Liver (tissue), 9 donors: Measurements from ENCODE around the gene SLC9A4. TPM values are rescaled to one million over a fixed set of nuclear protein-coding genes. Genes with fewer than 3 reads are reported as not detected.

Experiments used
- DNase-seq: peaks from one replicate; pipeline ENCODE4 v3.0.0-alpha.2; 2017; ENCODE audit warnings: low spot score
- H3K27ac ChIP-seq, 2 donors: one replicate each; pipeline ENCODE4 v1.7.0; 2013; ENCODE audit warnings: inconsistent platforms in 2 of 2, low read length in 2 of 2, control low read depth in 1 of 2, low read depth in 1 of 2, mild to moderate bottlenecking in 1 of 2
- H3K27me3 ChIP-seq, 4 donors: one replicate each; pipeline versions ENCODE4 v1.6.1 to v1.7.0; 2013; ENCODE audit warnings: low read length in 3 of 4, inconsistent platforms in 1 of 4, mild to moderate bottlenecking in 1 of 4, moderate library complexity in 1 of 4; ENCODE audit not compliant: control insufficient read depth in 4 of 4, insufficient read depth in 4 of 4
- H3K36me3 ChIP-seq, 4 donors: one replicate each; pipeline versions ENCODE4 v1.6.1 to v1.7.0; 2013; ENCODE audit warnings: low read length in 3 of 4, mild to moderate bottlenecking in 3 of 4, low read depth in 1 of 4, moderate library complexity in 1 of 4; ENCODE audit not compliant: control insufficient read depth in 4 of 4, insufficient read depth in 3 of 4
- H3K4me1 ChIP-seq, 4 donors: one replicate each; pipeline versions ENCODE4 v1.6.1 to v1.7.0; 2013; ENCODE audit warnings: low read length in 3 of 4, mild to moderate bottlenecking in 3 of 4, moderate library complexity in 1 of 4; ENCODE audit not compliant: control insufficient read depth in 4 of 4, insufficient read depth in 4 of 4
- H3K4me3 ChIP-seq, 3 donors: one replicate each; pipeline versions ENCODE4 v1.6.1 to v1.7.0; 2013; ENCODE audit warnings: low read length in 3 of 3, control low read depth in 1 of 3, low read depth in 1 of 3, mild to moderate bottlenecking in 1 of 3
- H3K9ac ChIP-seq, 2 donors: one replicate each; pipeline ENCODE4 v1.7.0; 2013; ENCODE audit warnings: low read length in 2 of 2, mild to moderate bottlenecking in 2 of 2, moderate library complexity in 2 of 2, control low read depth in 1 of 2, low read depth in 1 of 2
- H3K9me3 ChIP-seq, 4 donors: one replicate each; pipeline versions ENCODE4 v1.6.1 to v1.7.0; 2013; ENCODE audit warnings: low read length in 3 of 4; ENCODE audit not compliant: control insufficient read depth in 4 of 4
- EGR1 ChIP-seq, 2 donors: IDR thresholded peaks; 2 replicates each; pipeline ENCODE4 v1.6.1; 2016 to 2018; ENCODE audit warnings: antibody characterized with exemption in 2 of 2, low read depth in 2 of 2
- FOXA1 ChIP-seq: IDR thresholded peaks from 2 replicates; pipeline ENCODE4 v1.6.1; 2016; ENCODE audit warnings: antibody characterized with exemption
- FOXA2 ChIP-seq: IDR thresholded peaks from 2 replicates; pipeline ENCODE4 v1.6.1; 2016; ENCODE audit warnings: antibody characterized with exemption
- GABPA ChIP-seq, 2 donors: IDR thresholded peaks in 1 of 2; conservative IDR thresholded peaks in 1 of 2; 2 replicates each; pipeline ENCODE4 v1.6.1; 2016; ENCODE audit warnings: antibody characterized with exemption in 2 of 2, mild to moderate bottlenecking in 1 of 2, moderate library complexity in 1 of 2
- HNF4A ChIP-seq, 2 donors: conservative IDR thresholded peaks; 2 replicates each; pipeline ENCODE4 v1.6.1; 2016; ENCODE audit warnings: antibody characterized with exemption in 2 of 2, mild to moderate bottlenecking in 2 of 2
- HNF4G ChIP-seq: IDR thresholded peaks from 2 replicates; pipeline ENCODE4 v1.6.1; 2016; ENCODE audit warnings: antibody characterized with exemption
- JUND ChIP-seq, 2 donors: IDR thresholded peaks; 2 replicates each; pipeline ENCODE4 v1.6.1; 2016; ENCODE audit warnings: antibody characterized with exemption in 2 of 2
- NR2F2 ChIP-seq: IDR thresholded peaks from 2 replicates; pipeline ENCODE4 v1.6.1; 2016; ENCODE audit warnings: antibody characterized with exemption
- RAD21 ChIP-seq, 2 donors: IDR thresholded peaks; 2 replicates each; pipeline ENCODE4 v1.6.1; 2016; ENCODE audit warnings: antibody characterized with exemption in 2 of 2, mild to moderate bottlenecking in 2 of 2
- RXRA ChIP-seq, 2 donors: IDR thresholded peaks; 2 replicates each; pipeline ENCODE4 v1.6.1; 2017 to 2018; ENCODE audit warnings: antibody characterized with exemption in 2 of 2, mild to moderate bottlenecking in 1 of 2
- SP1 ChIP-seq: IDR thresholded peaks from 2 replicates; pipeline ENCODE4 v1.6.1; 2018; ENCODE audit warnings: antibody characterized with exemption, mild to moderate bottlenecking
- TAF1 ChIP-seq: conservative IDR thresholded peaks from 2 replicates; pipeline ENCODE4 v1.6.1; 2016; ENCODE audit warnings: antibody characterized with exemption, mild to moderate bottlenecking
- YY1 ChIP-seq: IDR thresholded peaks from 2 replicates; pipeline ENCODE4 v1.6.1; 2016; ENCODE audit warnings: antibody characterized with exemption, mild to moderate bottlenecking
- WGBS: extraction: QIAGEN DNeasy Blood & Tissue Kit; methylation state at CpG from one replicate; pipeline ENCODE4 v1.1.7; 2013; 5-methylcytosine and 5-hydroxymethylcytosine counted together
- polyA plus RNA-seq, 2 donors: library from polyadenylated mRNA; stranded (reverse) in 1 of 2; unstranded in 1 of 2; fragments of 200-250 nt in 1 of 2; fragments of >200 nt in 1 of 2; fragmentation: Nextera tagmentation in 1 of 2; extraction: Ambion mirVana in 1 of 2; gene quantifications; one replicate each; pipeline versions ENCODE4 v1.2.1 to v1.2.3, GENCODE V29; 2013 to 2015
- total RNA-seq, 2 donors: library from RNA; depleted of rRNA; stranded (reverse); fragments of >200 nt; gene quantifications; one replicate each; pipeline ENCODE4 v1.2.3, GENCODE V29; 2014
- TF ChIP-seq, protein P1 (sequence below): IDR thresholded peaks from 2 replicates; pipeline ENCODE4 v1.6.1; 2016; ENCODE audit warnings: antibody characterized with exemption, mild to moderate bottlenecking
- TF ChIP-seq, protein P2 (sequence below): IDR thresholded peaks from 2 replicates; pipeline ENCODE4 v1.6.1; 2016; ENCODE audit warnings: antibody characterized with exemption
- TF ChIP-seq, protein P3 (sequence below): fragments of 150-350 bp; IDR thresholded peaks from 2 replicates; pipeline ENCODE4 v1.5.1; 2017; ENCODE audit warnings: improper control_type of control experiment, low read depth, low read length; ENCODE audit not compliant: missing input control
- TF ChIP-seq, protein P4 (sequence below): IDR thresholded peaks from 2 replicates; pipeline ENCODE4 v1.6.1; 2016; ENCODE audit warnings: antibody characterized with exemption
- TF ChIP-seq, protein P5 (sequence below): IDR thresholded peaks from 2 replicates; pipeline ENCODE4 v1.6.1; 2016; ENCODE audit warnings: antibody characterized with exemption
- donor health status: healthy.
- donor health status: healthy.
- donor health status: healthy.
- donor health status: healthy.
- donor health status: healthy.

Gene SLC9A4
- total and polyA plus RNA-seq, 4 donors, result not detected

DNA sequence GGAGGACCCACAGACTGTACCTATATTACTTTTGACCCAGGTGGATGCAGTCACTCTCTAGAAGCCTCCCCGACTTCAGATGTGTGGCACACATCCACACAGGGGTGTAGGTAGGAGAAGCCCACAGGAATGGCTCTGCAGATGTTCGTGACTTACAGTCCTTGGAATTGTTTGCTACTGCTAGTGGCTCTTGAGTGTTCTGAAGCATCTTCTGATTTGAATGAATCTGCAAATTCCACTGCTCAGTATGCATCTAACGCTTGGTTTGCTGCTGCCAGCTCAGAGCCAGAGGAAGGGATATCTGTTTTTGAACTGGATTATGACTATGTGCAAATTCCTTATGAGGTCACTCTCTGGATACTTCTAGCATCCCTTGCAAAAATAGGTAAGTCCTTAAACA is 605 bp downstream of the SLC9A4 start:
- H3K36me3 ChIP-seq, result no peaks in the 10 kb centered on the region
- peaks cover 0 to 6% (median 0%) of the 10 kb centered on the region in 4 donors for H3K27me3 ChIP-seq
- no peak overlapping the region for H3K4me3 ChIP-seq
- H3K9me3 ChIP-seq, result peaks cover 0 to 7% (median 0%) of the 10 kb centered on the region in 4 donors
- TF ChIP-seq, protein P1, sequence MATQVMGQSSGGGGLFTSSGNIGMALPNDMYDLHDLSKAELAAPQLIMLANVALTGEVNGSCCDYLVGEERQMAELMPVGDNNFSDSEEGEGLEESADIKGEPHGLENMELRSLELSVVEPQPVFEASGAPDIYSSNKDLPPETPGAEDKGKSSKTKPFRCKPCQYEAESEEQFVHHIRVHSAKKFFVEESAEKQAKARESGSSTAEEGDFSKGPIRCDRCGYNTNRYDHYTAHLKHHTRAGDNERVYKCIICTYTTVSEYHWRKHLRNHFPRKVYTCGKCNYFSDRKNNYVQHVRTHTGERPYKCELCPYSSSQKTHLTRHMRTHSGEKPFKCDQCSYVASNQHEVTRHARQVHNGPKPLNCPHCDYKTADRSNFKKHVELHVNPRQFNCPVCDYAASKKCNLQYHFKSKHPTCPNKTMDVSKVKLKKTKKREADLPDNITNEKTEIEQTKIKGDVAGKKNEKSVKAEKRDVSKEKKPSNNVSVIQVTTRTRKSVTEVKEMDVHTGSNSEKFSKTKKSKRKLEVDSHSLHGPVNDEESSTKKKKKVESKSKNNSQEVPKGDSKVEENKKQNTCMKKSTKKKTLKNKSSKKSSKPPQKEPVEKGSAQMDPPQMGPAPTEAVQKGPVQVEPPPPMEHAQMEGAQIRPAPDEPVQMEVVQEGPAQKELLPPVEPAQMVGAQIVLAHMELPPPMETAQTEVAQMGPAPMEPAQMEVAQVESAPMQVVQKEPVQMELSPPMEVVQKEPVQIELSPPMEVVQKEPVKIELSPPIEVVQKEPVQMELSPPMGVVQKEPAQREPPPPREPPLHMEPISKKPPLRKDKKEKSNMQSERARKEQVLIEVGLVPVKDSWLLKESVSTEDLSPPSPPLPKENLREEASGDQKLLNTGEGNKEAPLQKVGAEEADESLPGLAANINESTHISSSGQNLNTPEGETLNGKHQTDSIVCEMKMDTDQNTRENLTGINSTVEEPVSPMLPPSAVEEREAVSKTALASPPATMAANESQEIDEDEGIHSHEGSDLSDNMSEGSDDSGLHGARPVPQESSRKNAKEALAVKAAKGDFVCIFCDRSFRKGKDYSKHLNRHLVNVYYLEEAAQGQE, result no peak
- no peak for TF ChIP-seq NR2F2
- TF ChIP-seq, protein P2, sequence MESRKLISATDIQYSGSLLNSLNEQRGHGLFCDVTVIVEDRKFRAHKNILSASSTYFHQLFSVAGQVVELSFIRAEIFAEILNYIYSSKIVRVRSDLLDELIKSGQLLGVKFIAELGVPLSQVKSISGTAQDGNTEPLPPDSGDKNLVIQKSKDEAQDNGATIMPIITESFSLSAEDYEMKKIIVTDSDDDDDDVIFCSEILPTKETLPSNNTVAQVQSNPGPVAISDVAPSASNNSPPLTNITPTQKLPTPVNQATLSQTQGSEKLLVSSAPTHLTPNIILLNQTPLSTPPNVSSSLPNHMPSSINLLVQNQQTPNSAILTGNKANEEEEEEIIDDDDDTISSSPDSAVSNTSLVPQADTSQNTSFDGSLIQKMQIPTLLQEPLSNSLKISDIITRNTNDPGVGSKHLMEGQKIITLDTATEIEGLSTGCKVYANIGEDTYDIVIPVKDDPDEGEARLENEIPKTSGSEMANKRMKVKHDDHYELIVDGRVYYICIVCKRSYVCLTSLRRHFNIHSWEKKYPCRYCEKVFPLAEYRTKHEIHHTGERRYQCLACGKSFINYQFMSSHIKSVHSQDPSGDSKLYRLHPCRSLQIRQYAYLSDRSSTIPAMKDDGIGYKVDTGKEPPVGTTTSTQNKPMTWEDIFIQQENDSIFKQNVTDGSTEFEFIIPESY, result no peak
- TF ChIP-seq RXRA (IDR thresholded peaks at IDR 0.05), result no peak
- TF ChIP-seq RAD21 (IDR thresholded peaks at IDR 0.05), result no peak
- no peaks in the 10 kb centered on the region for H3K4me1 ChIP-seq
- WGBS, result 83% methylated on average over 3 of the region's 3 CpGs
- H3K9ac ChIP-seq, result no peak overlapping the region
- no peak for DNase-seq
- H3K27ac ChIP-seq, result no peak overlapping the region

DNA sequence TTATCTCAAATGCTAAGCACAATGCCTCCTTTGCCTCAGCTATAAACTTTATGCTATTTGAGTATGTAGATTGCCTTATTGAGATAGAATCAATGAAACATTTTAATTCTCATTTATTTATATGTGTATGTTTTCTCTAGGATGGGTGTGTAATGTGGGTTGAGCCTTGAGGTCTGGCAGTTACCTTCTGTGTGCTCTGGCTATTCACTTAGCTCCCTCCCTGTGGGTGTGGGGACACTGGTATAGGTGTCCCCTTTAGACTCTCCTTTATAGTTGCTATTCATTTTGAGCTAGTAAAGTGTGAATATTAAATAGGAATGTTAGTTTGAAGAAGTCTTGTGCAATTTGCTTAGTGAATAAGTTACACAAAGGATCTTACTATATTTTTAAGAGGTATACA is 1.8 kb downstream of the SLC9A4 start:
- Histone ChIP-seq H3K4me1 (no peaks in the 10 kb centered on the region), H3K9ac (no peak overlapping the region), H3K9me3 (no peaks in the 10 kb centered on the region), H3K27ac (no peak overlapping the region), H3K36me3 (no peaks in the 10 kb centered on the region), H3K27me3 (peaks cover 0 to 6% (median 0%) of the 10 kb centered on the region in 4 donors), H3K4me3 (no peak overlapping the region)
- TF ChIP-seq JUND (IDR thresholded peaks at IDR 0.05), result no peak
- no peak for TF ChIP-seq RAD21 (IDR thresholded peaks at IDR 0.05)
- no peak for TF ChIP-seq EGR1 (IDR thresholded peaks at IDR 0.05; ENCODE audit: low read depth in 2 of 2)
- TF ChIP-seq, protein P3, sequence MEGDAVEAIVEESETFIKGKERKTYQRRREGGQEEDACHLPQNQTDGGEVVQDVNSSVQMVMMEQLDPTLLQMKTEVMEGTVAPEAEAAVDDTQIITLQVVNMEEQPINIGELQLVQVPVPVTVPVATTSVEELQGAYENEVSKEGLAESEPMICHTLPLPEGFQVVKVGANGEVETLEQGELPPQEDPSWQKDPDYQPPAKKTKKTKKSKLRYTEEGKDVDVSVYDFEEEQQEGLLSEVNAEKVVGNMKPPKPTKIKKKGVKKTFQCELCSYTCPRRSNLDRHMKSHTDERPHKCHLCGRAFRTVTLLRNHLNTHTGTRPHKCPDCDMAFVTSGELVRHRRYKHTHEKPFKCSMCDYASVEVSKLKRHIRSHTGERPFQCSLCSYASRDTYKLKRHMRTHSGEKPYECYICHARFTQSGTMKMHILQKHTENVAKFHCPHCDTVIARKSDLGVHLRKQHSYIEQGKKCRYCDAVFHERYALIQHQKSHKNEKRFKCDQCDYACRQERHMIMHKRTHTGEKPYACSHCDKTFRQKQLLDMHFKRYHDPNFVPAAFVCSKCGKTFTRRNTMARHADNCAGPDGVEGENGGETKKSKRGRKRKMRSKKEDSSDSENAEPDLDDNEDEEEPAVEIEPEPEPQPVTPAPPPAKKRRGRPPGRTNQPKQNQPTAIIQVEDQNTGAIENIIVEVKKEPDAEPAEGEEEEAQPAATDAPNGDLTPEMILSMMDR, result no peak
- TF ChIP-seq SP1, result no peak
- TF ChIP-seq YY1, result no peak
- TF ChIP-seq FOXA1, result no peak
- TF ChIP-seq, protein P2, result no peak
- TF ChIP-seq FOXA2, result no peak
- TF ChIP-seq HNF4A (conservative IDR thresholded peaks at IDR 0.05), result no peak
- TF ChIP-seq, protein P4, sequence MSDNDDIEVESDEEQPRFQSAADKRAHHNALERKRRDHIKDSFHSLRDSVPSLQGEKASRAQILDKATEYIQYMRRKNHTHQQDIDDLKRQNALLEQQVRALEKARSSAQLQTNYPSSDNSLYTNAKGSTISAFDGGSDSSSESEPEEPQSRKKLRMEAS, result no peak
- no peak for TF ChIP-seq HNF4G
- TF ChIP-seq NR2F2, result no peak
- TF ChIP-seq GABPA (IDR thresholded peaks at IDR 0.05 in 1 of 2, conservative IDR thresholded peaks at IDR 0.05 in 1 of 2), result no peak
- TF ChIP-seq, protein P1, result no peak
- TF ChIP-seq TAF1, result no peak
- TF ChIP-seq RXRA (IDR thresholded peaks at IDR 0.05), result no peak
- TF ChIP-seq, protein P5, sequence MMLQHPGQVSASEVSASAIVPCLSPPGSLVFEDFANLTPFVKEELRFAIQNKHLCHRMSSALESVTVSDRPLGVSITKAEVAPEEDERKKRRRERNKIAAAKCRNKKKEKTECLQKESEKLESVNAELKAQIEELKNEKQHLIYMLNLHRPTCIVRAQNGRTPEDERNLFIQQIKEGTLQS, result no peak
- no peak for DNase-seq
